Measurements from ENCODE around the gene CDKN1C.

GRCh38 chr11:2924381-2924780 lies 38.8 kb upstream of the CDKN1C start:
- TF ChIP-seq POLR2AphosphoS5 (IDR thresholded peaks at IDR 0.05): no peak
- TF ChIP-seq TAF1 (IDR thresholded peaks at IDR 0.05; ENCODE audit: low read depth): no peak
- TF ChIP-seq CTCF (IDR thresholded peaks at IDR 0.05; ENCODE audit: poor library complexity, severe bottlenecking): no peak
- no peak for TF ChIP-seq EZH2 (IDR thresholded peaks at IDR 0.05; ENCODE audit: borderline replicate concordance, insufficient read depth, low read length, poor library complexity, severe bottlenecking)
- TF ChIP-seq RAD21 (conservative IDR thresholded peaks at IDR 0.05): no peak
- no peak for TF ChIP-seq REST (IDR thresholded peaks at IDR 0.05; ENCODE audit: borderline replicate concordance)
- TF ChIP-seq MXI1 (conservative IDR thresholded peaks at IDR 0.05; ENCODE audit: poor library complexity, severe bottlenecking): no peak
- no peak for TF ChIP-seq EP300 (conservative IDR thresholded peaks at IDR 0.05; ENCODE audit: poor library complexity, severe bottlenecking)
- TF ChIP-seq SMC3 (conservative IDR thresholded peaks at IDR 0.05; ENCODE audit: poor library complexity): no peak

All from neural cell (in vitro differentiated cells).